Panc1 (cell line): ENCODE data around the gene LANCL2. TPM values are rescaled to one million over a fixed set of nuclear protein-coding genes. Genes with fewer than 3 reads are reported as not detected.
A peak's percentile ranks its signal among the peaks of the same experiment; 100 is the strongest.

Experiments used
- ATAC-seq: fragments of 200-7000 bp; cut with Tn5 transposase; 2 replicates; pipeline ENCODE4 v1.9.1; 2020; ENCODE audit warnings: mild to moderate bottlenecking, moderate library complexity
- BruUV-seq: library from RNA; stranded (reverse); fragments of 400-500 nt; replicated peaks from 2 replicates; lab custom pipeline; 2021; lab: Mats Ljungman, UMichigan
- CTCF ChIA-PET: fragments of 300-600 bp; sonication (Branson Sonifier 250); formaldehyde crosslinking; loops from one replicate; lab custom pipeline; 2022; ENCODE audit warnings: antibody characterized with exemption; lab: Charles Lee
- POLR2A ChIA-PET: fragments of 300-600 bp; sonication (Branson Sonifier 250); formaldehyde crosslinking; loops from one replicate; lab custom pipeline; 2022; ENCODE audit warnings: antibody characterized with exemption; lab: Charles Lee
- DNase-seq: peaks from one replicate; pipeline ENCODE4 v3.0.0-alpha.2; 2010; ENCODE audit warnings: low read depth, low spot score
- H3K27ac ChIP-seq: 2 replicates; pipeline ENCODE4 v1.5.1; 2011; ENCODE audit warnings: mild to moderate bottlenecking, low read length, inconsistent platforms
- H3K27me3 ChIP-seq: fragments of 200-500 bp; sonication (Bioruptor generic); 2 replicates; pipeline ENCODE4 v1.6.0; 2014; ENCODE audit warnings: low read length, inconsistent platforms; ENCODE audit not compliant: control insufficient read depth, insufficient read depth
- H3K36me3 ChIP-seq: fragments of 200-500 bp; sonication (Bioruptor generic); 2 replicates; pipeline ENCODE4 v1.5.1; 2014; ENCODE audit warnings: inconsistent platforms, mild to moderate bottlenecking, low read length, moderate library complexity; ENCODE audit not compliant: control insufficient read depth, insufficient read depth
- H3K4me1 ChIP-seq: 2 replicates; pipeline ENCODE4 v1.5.1; 2011; ENCODE audit warnings: inconsistent platforms, mild to moderate bottlenecking, low read length, moderate library complexity; ENCODE audit not compliant: control insufficient read depth, insufficient read depth
- H3K4me3 ChIP-seq, 2 experiments: 2 replicates each; pipeline ENCODE4 v1.5.1; 2011 to 2012; ENCODE audit warnings: low read depth in 2 of 2, low read length in 2 of 2, mild to moderate bottlenecking in 2 of 2, inconsistent platforms in 1 of 2, moderate library complexity in 1 of 2
- H3K9me3 ChIP-seq: fragments of 200-500 bp; sonication (Bioruptor generic); 2 replicates; pipeline ENCODE4 v1.5.1; 2014; ENCODE audit warnings: low read depth, mild to moderate bottlenecking, inconsistent platforms, low read length, moderate library complexity; ENCODE audit not compliant: control insufficient read depth, insufficient read depth
- CTCF ChIP-seq: fragments of 450-650 bp; IDR thresholded peaks from 2 replicates; pipeline ENCODE4 v1.5.1; 2017; ENCODE audit warnings: mild to moderate bottlenecking
- POLR2AphosphoS5 ChIP-seq: IDR thresholded peaks from 2 replicates; pipeline ENCODE4 v1.6.1; 2012; ENCODE audit warnings: mild to moderate bottlenecking, low read depth, low read length, moderate library complexity
- REST ChIP-seq, 2 experiments: IDR thresholded peaks; 2 replicates each; pipeline ENCODE4 v1.6.1; 2011 to 2012; ENCODE audit warnings: low read depth in 2 of 2, control low read depth in 1 of 2, low read length in 1 of 2, mild to moderate bottlenecking in 1 of 2, moderate library complexity in 1 of 2; ENCODE audit not compliant: insufficient read depth in 1 of 2
- SIN3A ChIP-seq: IDR thresholded peaks from 2 replicates; pipeline ENCODE4 v1.6.1; 2012; ENCODE audit warnings: low read depth, mild to moderate bottlenecking, low read length, moderate library complexity, borderline replicate concordance; ENCODE audit not compliant: insufficient read depth
- TCF7L2 ChIP-seq: IDR thresholded peaks from 2 replicates; pipeline ENCODE4 v1.6.1; 2011; ENCODE audit warnings: mild to moderate bottlenecking, low read depth, low read length, inconsistent platforms
- in situ Hi-C: cut with HindIII; loops from 2 replicates; pipeline ENCODE4 v1.10.0; 2016; ENCODE audit warnings: low sequenced_read_pairs, low pct_unique_long_range_greater_than_20kb
- intact Hi-C: fragments of 100-400 bp; cut with micrococcal nuclease; formaldehyde crosslinking; loops from one replicate; pipeline ENCODE4 v1.10.0; 2022; ENCODE audit not compliant: unreplicated experiment
- total RNA-seq: library from RNA; stranded (reverse); gene quantifications from one replicate; pipeline ENCODE4 v1.2.1, GENCODE V29; 2021; ENCODE audit not compliant: unreplicated experiment

LANCL2 gene
- total RNA-seq, 1 experiment from 2014 or later: 30.6 TPM

- DNase-seq: no peak
- TF ChIP-seq CTCF (no peak), POLR2AphosphoS5 (no peak), SIN3A (no peak), TCF7L2 (no peak), REST (IDR thresholded peaks at IDR 0.05; ENCODE audit: insufficient read depth in 1 of 2, low read depth in 2 of 2, low read length in 1 of 2) (no peak)
- CTCF ChIA-PET: no interaction called here
- Histone ChIP-seq H3K36me3 (no peaks in the 10 kb centered on the region), H3K4me1 (no peaks in the 10 kb centered on the region), H3K4me3 (no peak overlapping the region), H3K27me3 (no peaks in the 10 kb centered on the region), H3K27ac (no peak overlapping the region), H3K9me3 (no peaks in the 10 kb centered on the region)
- BruUV-seq: no TSS peak
- in situ Hi-C loops: no loop called here
- POLR2A ChIA-PET: no interaction called here
- intact Hi-C loops: no loop called here
- no peak for ATAC-seq
Observed at GRCh38 chr7:55448526-55448925, 83.4 kb downstream of the LANCL2 start.

- no peaks in the 10 kb centered on the region for H3K4me1 ChIP-seq
- peak; percentile 29 for ATAC-seq
- H3K27me3 ChIP-seq: no peaks in the 10 kb centered on the region
- no peak overlapping the region for H3K27ac ChIP-seq
- POLR2A ChIA-PET: no interaction called here
- in situ Hi-C loops (no loop called here), intact Hi-C loops (no loop called here)
- TF ChIP-seq SIN3A: no peak
- no peak for TF ChIP-seq TCF7L2
- no peak for TF ChIP-seq CTCF
- TF ChIP-seq REST (IDR thresholded peaks at IDR 0.05; ENCODE audit: insufficient read depth in 1 of 2, low read depth in 2 of 2, low read length in 1 of 2): no peak
- TF ChIP-seq POLR2AphosphoS5: no peak
- no peak for DNase-seq
- H3K36me3 ChIP-seq: no peaks in the 10 kb centered on the region
- BruUV-seq: no TSS peak
- H3K9me3 ChIP-seq: no peaks in the 10 kb centered on the region
- no peak overlapping the region for H3K4me3 ChIP-seq
- CTCF ChIA-PET: no interaction called here
Observed at GRCh38 chr7:55449205-55449991, 84.3 kb downstream of the LANCL2 start.
